ENCODE data around the gene SLC16A13. TPM values are rescaled to one million over a fixed set of nuclear protein-coding genes. Genes with fewer than 3 reads are reported as not detected.
"Not testable (repeated sequence)": the region's sequence is repeated elsewhere in the genome, so short reads cannot be mapped to it uniquely, and the experiment has no call there.

Gene SLC16A13
- polyA plus RNA-seq, 12 donors = 0.86 to 2.9 (median 1.2) TPM; not detected in 2

GRCh38 chr17:7063518-7064094 lies 27.8 kb downstream of the SLC16A13 start:
- DNase-seq = no peak

GRCh38 chr17:7064261-7064660 lies 28.4 kb downstream of the SLC16A13 start:
- DNase-seq = no peak

GRCh38 chr17:7067198-7067597 lies 31.4 kb downstream of the SLC16A13 start:
- no peak for DNase-seq

DNA sequence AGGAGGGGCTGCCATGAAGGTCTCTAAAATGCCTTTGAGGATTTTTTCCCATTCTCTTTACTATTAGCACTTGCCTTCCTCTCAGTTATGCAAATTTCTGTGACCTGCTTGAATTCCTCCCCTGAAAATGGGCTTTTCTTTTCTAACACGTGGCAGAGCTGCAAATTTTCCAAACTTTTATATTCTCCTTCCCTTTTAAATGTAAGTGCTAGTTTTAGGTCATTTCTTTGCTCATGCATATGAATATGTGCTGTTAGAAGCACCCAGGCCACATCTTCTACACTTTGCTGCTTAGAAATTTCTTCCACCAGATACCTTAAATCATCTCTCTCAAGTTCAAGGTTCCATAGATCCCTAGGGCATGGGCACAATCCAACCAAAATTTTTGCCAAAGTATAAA lies 32.5 kb downstream of the SLC16A13 start:
- DNase-seq = no peak

- no peak for DNase-seq
Observed at GRCh38 chr17:7070712-7071111, 34.9 kb downstream of the SLC16A13 start.

DNA sequence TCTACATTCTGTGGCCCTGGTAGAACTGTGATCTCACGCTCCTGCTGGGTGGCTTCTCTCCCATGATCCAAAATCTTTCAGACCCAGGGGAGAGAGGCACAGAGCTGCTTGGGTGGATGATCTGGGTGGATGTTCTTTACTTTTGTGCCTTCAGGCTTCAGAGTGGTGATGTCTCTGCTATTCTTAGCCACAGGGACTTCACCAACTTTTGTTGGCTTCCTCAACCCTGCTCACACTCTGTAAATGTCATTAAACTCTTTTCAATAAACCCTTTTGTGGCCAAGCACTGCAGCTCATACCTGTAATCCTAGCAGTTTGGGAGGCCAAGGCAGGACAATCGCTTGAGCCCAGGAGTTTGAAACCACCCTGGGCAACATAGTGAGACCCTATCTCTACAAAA lies 36.6 kb downstream of the SLC16A13 start:
- DNase-seq = no peak

DNA sequence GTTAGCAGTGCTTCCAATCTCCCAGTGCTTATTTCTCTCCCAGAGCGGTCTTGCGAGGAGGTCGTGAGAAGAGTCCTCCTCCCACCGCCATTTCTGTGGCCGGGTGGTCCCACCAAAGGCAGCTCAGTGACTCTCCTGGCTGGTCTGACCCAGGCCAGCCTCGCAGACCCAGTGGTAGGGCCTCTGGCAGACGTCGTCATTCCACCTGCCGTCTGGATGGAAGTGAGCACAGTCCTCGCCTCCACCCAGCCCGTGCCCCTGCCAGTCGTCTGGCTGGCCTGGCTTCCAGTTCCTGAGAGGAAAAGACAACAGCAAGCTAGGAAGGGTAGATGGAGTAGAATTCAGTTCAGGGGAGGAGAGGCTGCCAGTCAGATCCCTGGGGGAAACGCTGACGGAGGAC lies 39.1 kb downstream of the SLC16A13 start:
- DNase-seq = no peak

GRCh38 chr17:7077911-7078546 lies 42.2 kb downstream of the SLC16A13 start:
- DNase-seq = no peak

DNA sequence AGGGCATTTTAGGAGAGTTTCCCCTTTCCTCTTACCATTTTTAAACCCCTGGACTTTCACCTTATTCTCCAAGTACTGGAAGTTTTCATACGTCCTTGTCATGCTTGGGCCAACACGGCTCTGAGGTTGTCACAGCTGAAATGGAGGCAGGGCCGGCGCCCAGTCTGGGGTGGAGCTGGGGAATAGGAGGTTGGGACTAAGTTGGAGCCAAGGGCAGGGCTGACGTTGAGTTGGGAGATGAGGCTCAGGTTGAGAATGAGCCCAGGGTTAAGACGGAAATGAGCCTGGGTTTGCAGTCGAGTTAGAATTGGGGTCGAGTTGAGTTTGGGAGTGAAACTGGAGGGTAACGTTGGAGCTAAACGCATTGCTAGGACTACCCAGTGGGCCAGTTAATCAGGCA lies 42.9 kb downstream of the SLC16A13 start:
- DNase-seq = no peak

DNA sequence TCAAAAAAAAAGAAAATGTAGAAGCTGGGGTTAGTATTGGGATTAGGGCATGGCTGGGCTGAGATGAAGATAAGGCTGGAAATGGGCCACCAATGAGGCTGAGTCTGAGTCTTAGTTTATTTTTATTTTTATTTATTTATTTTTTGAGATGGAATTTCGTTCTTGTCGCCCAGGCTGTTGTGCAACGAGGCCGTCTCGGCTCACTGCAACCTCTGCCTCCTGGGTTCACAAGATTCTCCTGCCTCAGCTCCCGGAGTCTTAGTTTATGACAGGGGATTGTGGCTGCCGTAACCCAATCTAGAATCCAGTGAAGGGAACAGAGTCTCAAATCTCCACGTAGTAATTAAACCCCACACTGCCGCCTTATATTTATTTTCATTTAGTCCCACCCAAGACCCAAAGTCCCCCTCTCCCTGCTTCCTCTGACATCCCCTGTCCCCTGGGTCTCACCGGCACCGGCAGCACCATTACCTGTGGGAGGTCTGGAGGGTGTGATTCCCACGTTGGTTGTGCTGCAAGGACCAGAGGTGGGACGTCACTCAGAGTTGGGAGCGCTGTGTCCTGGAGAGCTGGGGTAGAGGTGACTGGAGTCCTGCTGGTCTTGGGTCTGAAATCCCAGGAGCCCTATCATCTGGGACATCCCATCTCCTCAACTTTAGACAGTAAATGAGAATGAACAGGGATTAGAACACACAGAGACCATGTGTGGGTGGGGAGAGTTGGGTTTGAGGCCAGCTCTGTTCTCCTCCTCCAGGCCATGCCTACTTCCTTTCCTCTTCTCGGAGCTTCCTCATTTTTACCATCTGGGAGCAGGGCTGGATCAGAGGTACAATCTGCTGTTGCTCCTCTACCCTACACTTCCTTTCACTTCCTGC lies 44.0 kb downstream of the SLC16A13 start, which contains the start of gene CLEC10A:
TSS of gene CLEC10A (minus strand) at position 671 of the 875 bp plus-strand sequence. CDS start 1,439 bp downstream, outside the sequence.
- no peak for DNase-seq

DNA sequence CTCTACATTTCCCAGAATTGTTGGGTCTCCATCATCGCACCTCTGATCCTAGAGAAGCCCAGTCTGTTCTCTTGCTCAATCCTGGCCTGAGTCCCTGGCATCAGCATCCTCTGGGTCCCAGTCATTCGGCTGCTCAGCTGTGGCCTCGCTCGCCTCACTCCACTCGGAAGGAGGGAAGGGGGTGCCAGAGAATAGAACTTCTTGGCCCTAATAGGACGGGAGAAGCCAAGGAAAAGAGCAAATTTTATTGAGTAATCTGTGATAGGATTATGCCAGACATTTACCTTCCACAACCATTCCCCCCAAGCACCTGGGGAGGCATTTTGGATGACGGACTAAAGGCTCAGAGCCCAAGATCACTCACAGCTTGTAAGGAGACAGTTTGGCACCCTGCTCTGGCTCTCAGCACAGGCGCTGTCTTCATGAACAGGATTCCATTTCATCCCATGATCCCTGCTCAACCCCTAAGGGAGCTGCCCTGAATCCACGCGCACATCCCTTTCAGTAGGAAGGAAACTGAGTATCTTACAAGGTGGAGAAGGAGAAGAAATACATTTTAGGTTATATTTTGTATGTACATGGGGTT lies 44.7 kb downstream of the SLC16A13 start:
- peak; percentile 20 for DNase-seq

DNA sequence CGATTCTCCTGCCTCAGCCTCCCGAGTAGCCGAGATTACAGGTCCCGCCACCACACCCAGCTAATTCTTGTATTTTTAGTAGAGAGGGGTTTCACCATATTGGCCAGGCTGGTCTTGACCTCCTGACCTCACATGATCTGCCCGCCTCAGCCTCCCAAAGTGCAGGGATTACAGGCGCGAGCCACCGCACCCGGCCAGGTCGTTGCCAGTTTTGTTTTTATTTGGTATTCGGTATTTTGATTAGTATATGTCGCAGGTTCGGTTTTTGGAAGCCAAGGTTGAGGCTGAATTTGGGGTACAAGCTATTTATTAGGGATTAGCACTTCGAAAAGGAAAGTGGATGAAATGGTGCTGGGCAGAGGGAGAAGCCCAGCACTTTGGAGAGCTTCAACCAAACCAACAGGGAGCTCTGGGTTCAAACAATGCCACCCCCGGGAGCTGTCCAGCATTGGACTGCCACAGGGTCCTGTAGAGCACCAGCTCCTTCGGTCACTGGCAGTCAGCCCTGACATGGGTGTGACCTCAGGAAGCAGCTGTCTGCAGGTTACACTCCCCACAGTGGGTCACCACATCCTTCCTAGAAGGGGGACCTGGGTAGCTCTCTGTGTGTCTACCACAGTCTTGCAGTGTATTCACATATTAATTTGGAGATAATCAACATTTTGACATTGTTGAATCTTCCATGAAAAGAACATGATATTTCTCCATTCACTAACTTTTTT lies 45.7 kb downstream of the SLC16A13 start:
- DNase-seq = no peak

- no peak for DNase-seq
Observed at GRCh38 chr17:7083592-7083991, 47.8 kb downstream of the SLC16A13 start.

DNA sequence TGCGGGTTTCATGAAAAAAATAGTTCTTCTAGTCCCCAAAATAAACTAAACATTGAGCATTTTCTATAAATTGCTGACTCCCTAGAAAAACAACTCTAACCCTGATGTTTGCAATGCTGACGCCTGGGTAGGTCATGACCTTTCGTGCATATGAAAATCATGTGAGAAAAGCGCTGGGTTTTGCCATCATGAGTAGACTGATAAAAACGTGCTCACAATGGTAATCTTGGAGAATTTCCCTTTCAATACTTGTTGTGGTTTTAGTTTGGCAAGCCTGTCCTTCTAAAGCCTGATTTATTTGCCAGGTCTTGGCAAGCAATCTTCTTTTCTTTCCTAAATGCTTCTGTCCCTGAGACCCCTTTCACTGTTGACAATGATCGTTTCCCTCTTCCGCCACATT lies 48.3 kb downstream of the SLC16A13 start:
- DNase-seq = no peak

GRCh38 chr17:7088442-7088841 lies 52.6 kb downstream of the SLC16A13 start:
- DNase-seq = not testable (repeated sequence)

GRCh38 chr17:7089570-7089969 lies 53.8 kb downstream of the SLC16A13 start:
- DNase-seq = not testable (repeated sequence)

Other genes with a start within 250 kb of the SLC16A13 start
- gene TEKT1, start 204.3 kb upstream of the SLC16A13 start, polyA plus RNA-seq (ENCODE audit: insufficient read length in 12 of 12) = under 1 TPM in 2 of 12 donors, not detected in 10; 0.09 to 0.40 TPM
- 1 to 10 TPM in 6 of 12 donors, under 1 TPM in 4, not detected in 2; 0.62 to 4.0 (median 1.3) TPM for gene ALOX12, start 40.0 kb upstream of the SLC16A13 start, polyA plus RNA-seq (ENCODE audit: insufficient read length in 12 of 12)
- gene RNASEK, start 23.4 kb upstream of the SLC16A13 start, polyA plus RNA-seq (ENCODE audit: insufficient read length in 12 of 12) = 100 to 1,000 TPM in 10 of 12 donors, 10 to 100 TPM in 1, not detected in 1; 89.8 to 231 (median 118) TPM
- gene BCL6B, start 13.0 kb upstream of the SLC16A13 start, polyA plus RNA-seq (ENCODE audit: insufficient read length in 12 of 12) = 10 to 100 TPM in 11 of 12 donors, not detected in 1; 16.2 to 24.7 (median 18.8) TPM
- gene SLC16A11, start 8.1 kb downstream of the SLC16A13 start, polyA plus RNA-seq (ENCODE audit: insufficient read length in 12 of 12) = 1 to 10 TPM in 1 of 12 donors, under 1 TPM in 6, not detected in 5; 0.09 to 1.6 (median 0.16) TPM
- 1 to 10 TPM in 10 of 12 donors, not detected in 2; 1.1 to 4.4 (median 1.5) TPM for gene CLEC10A, start 44.2 kb downstream of the SLC16A13 start, polyA plus RNA-seq (ENCODE audit: insufficient read length in 12 of 12)
- gene ASGR2, start 78.8 kb downstream of the SLC16A13 start, polyA plus RNA-seq (ENCODE audit: insufficient read length in 12 of 12) = 1 to 10 TPM in 2 of 12 donors, under 1 TPM in 8, not detected in 2; 0.12 to 1.9 (median 0.33) TPM
- 1 to 10 TPM in 10 of 12 donors, not detected in 2; 1.4 to 10.0 (median 2.2) TPM for gene ASGR1, start 143.4 kb downstream of the SLC16A13 start, polyA plus RNA-seq (ENCODE audit: insufficient read length in 12 of 12)
- gene DLG4, start 183.8 kb downstream of the SLC16A13 start, polyA plus RNA-seq (ENCODE audit: insufficient read length in 12 of 12) = 10 to 100 TPM in 11 of 12 donors, not detected in 1; 14.8 to 47.6 (median 19.5) TPM
- gene ACADVL, start 183.9 kb downstream of the SLC16A13 start, polyA plus RNA-seq (ENCODE audit: insufficient read length in 12 of 12) = 100 to 1,000 TPM in 11 of 12 donors, not detected in 1; 217 to 359 (median 236) TPM
- gene DVL2, start 198.5 kb downstream of the SLC16A13 start, polyA plus RNA-seq (ENCODE audit: insufficient read length in 12 of 12) = 10 to 100 TPM in 11 of 12 donors, not detected in 1; 26.7 to 49.0 (median 33.7) TPM
- 10 to 100 TPM in 11 of 12 donors, not detected in 1; 22.6 to 56.9 (median 33.3) TPM for gene PHF23, start 203.4 kb downstream of the SLC16A13 start, polyA plus RNA-seq (ENCODE audit: insufficient read length in 12 of 12)
- 100 to 1,000 TPM in 11 of 12 donors, not detected in 1; 201 to 913 (median 299) TPM for gene GABARAP, start 206.4 kb downstream of the SLC16A13 start, polyA plus RNA-seq (ENCODE audit: insufficient read length in 12 of 12)
- 100 to 1,000 TPM in 11 of 12 donors, not detected in 1; 152 to 205 (median 181) TPM for gene CTDNEP1, start 215.7 kb downstream of the SLC16A13 start, polyA plus RNA-seq (ENCODE audit: insufficient read length in 12 of 12)
- gene ELP5, start 216.2 kb downstream of the SLC16A13 start, polyA plus RNA-seq (ENCODE audit: insufficient read length in 12 of 12) = 10 to 100 TPM in 11 of 12 donors, not detected in 1; 32.1 to 70.1 (median 38.0) TPM
- gene CLDN7, start 226.5 kb downstream of the SLC16A13 start, polyA plus RNA-seq (ENCODE audit: insufficient read length in 12 of 12) = 10 to 100 TPM in 1 of 12 donors, 1 to 10 TPM in 7, under 1 TPM in 3, not detected in 1; 0.32 to 39.4 (median 1.1) TPM
- gene SLC2A4, start 245.7 kb downstream of the SLC16A13 start, polyA plus RNA-seq (ENCODE audit: insufficient read length in 12 of 12) = 10 to 100 TPM in 10 of 12 donors, 1 to 10 TPM in 1, not detected in 1; 6.9 to 49.0 (median 19.5) TPM

All from muscle of arm (tissue), 12 donors.